DMS 273 (cell line): ENCODE results near the gene MRC2.
A peak's percentile ranks its signal among the peaks of the same experiment; 100 is the strongest.
"Not testable (repeated sequence)": the region's sequence is repeated elsewhere in the genome, so short reads cannot be mapped to it uniquely, and the experiment has no call there.

Source experiments
- DNase-seq: peaks from one replicate; lab custom pipeline; 2025; ENCODE audit not compliant: unreplicated experiment; lab: John Stamatoyannopoulos, UW

Gene MRC2, protein sequence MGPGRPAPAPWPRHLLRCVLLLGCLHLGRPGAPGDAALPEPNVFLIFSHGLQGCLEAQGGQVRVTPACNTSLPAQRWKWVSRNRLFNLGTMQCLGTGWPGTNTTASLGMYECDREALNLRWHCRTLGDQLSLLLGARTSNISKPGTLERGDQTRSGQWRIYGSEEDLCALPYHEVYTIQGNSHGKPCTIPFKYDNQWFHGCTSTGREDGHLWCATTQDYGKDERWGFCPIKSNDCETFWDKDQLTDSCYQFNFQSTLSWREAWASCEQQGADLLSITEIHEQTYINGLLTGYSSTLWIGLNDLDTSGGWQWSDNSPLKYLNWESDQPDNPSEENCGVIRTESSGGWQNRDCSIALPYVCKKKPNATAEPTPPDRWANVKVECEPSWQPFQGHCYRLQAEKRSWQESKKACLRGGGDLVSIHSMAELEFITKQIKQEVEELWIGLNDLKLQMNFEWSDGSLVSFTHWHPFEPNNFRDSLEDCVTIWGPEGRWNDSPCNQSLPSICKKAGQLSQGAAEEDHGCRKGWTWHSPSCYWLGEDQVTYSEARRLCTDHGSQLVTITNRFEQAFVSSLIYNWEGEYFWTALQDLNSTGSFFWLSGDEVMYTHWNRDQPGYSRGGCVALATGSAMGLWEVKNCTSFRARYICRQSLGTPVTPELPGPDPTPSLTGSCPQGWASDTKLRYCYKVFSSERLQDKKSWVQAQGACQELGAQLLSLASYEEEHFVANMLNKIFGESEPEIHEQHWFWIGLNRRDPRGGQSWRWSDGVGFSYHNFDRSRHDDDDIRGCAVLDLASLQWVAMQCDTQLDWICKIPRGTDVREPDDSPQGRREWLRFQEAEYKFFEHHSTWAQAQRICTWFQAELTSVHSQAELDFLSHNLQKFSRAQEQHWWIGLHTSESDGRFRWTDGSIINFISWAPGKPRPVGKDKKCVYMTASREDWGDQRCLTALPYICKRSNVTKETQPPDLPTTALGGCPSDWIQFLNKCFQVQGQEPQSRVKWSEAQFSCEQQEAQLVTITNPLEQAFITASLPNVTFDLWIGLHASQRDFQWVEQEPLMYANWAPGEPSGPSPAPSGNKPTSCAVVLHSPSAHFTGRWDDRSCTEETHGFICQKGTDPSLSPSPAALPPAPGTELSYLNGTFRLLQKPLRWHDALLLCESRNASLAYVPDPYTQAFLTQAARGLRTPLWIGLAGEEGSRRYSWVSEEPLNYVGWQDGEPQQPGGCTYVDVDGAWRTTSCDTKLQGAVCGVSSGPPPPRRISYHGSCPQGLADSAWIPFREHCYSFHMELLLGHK (N-terminal part only)

DNA sequence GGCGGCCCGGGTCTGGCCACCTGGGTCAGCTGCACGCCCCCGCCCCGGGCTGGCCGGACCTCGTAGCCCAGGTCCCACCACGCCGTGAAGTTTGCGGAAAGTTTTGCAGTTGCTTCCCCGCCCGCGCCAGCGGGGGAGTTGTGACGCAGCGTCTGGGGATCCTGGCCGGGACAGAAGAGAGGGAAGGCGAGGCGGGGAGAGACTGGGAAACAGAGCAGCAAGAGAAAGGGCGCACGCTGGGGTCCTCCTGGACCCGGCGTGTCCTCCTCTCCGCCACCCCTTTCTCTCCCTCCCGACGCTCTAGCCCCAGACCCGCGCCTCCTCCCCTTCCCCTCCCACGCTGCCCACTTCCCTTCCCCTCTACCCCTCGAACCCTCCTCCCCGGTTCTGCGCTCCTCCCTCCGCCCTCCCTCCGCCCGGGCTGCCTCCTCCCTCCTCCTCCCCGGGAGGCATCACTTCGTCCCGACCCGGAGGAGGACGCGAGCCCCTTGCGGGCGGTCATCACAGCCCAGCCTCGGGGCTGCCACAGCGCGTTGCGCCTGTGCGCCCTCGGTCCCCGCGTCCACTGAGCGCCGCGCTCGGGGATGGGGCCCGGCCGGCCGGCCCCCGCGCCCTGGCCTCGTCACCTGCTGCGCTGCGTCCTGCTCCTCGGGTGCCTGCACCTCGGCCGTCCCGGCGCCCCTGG, at the start of gene MRC2:
Gene MRC2, plus strand, starts transcription at position 452 of the 685 bp plus-strand sequence. Its CDS starts 133 bp downstream, at position 585.
- DNase-seq: peak; percentile 70

DNA sequence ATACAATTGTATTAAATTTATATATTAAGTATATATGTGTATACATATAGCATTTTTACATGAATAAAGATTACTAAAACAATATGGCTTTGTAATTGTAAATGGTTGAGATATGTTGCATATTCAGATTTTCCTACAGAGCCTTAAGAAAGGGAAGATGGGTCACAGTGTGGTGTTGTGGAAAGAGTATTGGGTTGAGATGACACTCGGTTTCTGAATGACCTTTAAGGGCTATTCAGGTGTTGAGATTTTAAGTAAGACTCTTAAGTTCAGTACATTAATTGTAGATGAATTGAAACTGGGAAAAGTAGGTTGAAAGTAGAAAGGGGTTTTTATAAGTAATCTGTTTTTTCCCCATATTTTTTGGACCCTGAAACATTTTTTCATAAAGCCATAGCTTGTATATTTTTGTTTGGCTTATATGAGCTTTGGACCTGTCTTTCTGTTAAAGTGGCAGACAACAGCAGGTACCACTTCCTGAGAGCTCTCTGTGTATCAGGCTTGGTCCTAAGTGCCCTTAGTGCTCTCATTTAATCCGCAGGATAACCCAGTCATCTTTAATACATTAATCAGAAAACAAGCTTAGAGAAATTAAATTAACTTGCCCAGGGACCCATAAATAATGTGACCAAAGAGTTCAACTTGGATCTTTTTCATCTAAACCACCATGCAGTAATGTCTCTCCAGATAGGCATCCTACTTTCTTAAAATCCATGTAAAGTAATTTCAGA, 48.5 kb upstream of the MRC2 start:
- no peak for DNase-seq

DNA sequence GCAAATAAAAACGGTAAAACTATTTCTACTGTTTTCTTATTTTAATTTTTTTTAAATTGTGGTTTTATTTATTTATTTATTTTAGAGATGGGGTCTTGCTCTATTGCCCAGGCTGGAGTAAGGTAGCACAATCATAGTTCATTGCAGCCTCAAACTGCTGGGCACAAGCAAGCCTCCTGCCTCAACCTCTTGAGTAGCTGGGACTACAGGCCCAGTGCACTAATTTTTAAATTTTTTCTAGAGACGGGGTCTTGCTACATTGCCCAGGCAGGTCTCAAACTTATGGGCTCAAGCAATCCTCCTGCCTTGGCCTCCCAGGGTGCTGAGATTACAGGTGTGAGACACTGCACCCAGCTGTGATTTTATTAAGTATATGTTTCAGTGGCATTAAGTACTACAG, 46.5 kb upstream of the MRC2 start:
- no peak for DNase-seq

DNA sequence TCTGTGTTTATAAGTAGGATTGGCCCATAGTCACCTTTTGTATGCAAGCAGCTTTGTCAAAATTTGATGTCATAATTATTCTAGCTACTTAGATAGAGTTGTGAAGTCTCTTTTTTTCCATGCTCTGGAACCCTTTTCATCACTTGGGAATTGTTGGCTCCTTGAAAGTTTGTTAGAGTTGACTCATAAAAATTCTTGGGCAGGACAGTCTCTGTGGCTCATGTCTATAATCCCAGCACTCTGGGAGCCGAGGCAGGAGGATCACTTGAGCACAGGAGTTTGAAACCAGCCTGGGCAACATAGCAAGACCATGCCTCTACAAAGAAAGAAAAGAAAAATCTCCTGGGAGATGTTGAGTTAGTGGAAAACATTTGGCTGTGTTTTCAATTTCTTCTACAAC, 45.7 kb upstream of the MRC2 start:
- DNase-seq: no peak

DNA sequence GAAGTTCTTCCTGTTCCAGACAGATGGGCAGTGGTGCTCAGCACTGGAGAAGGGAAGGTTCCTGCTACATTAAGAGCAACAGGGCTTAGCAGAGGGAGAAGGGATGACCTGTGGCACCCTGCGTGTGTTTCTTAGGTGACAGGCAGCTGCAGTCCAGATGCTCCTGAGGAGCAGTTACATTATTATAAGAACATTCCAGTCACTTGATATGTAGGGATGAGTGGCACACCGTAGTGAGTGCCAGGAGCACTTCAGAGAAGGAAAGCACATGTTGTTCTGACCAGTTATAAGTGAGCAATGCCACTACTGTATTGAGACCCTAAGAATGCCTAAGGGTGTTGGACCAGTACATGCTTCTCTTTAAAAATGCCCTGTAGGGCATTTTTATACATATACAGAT, 39.9 kb upstream of the MRC2 start:
- DNase-seq: peak; percentile 9

DNA sequence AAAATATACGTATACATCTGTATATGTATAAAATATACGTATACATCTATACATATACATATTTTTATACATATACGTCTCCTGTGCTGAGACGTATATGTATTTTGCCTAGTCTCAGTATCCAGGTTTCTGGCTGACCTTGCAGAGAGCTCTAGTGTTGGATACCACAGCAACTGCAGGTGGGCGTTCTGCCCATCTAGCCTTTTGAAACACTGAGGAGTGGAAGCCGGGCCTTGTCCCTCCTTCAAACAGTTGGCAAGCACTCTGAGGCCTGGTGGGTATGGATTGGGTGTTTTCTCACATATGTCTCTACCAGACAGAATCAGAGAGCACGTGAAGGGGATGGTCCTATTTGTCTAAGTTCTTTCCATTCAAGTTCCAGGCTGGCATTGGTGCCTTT, 39.4 kb upstream of the MRC2 start:
- no peak for DNase-seq

DNA sequence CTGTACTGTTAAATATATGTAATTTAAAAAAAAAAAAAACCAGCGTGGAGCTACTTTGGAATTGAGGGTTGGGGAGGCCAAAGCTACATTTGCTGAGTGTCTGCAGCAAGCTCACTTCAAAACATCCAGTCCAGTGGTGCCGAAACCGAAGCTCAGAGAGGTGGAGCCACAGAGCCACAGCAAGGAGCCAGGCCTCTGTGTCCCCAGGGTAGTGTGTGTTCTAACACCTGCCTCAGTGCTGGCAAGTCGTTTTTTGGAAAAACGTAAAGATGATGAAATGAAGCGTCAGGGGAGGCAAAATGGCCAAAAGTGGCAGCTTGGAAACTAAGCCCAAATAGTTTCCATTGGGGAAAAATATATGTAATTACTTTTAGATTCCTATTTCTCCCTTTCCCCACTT, 36.1 kb upstream of the MRC2 start:
- no peak for DNase-seq

DNA sequence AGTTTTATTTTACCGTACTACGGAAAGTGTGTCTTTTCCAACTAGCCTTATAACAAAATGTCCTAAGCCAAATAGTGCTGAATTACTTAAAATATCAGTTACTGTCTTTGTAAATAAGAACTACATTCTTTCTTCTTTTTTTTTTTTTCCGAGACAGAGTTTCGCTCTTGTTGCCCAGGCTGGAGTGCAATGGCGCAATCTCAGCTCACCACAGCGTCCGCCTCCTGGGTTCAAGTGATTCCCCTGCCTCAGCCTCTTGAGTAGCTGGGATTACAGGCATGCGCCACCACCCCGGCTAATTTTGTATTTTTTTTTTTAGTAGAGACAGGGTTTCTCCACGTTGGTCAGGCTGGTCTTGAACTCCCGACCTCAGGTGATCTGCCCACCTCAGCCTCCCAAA, 35.6 kb upstream of the MRC2 start:
- DNase-seq: not testable (repeated sequence)

DNA sequence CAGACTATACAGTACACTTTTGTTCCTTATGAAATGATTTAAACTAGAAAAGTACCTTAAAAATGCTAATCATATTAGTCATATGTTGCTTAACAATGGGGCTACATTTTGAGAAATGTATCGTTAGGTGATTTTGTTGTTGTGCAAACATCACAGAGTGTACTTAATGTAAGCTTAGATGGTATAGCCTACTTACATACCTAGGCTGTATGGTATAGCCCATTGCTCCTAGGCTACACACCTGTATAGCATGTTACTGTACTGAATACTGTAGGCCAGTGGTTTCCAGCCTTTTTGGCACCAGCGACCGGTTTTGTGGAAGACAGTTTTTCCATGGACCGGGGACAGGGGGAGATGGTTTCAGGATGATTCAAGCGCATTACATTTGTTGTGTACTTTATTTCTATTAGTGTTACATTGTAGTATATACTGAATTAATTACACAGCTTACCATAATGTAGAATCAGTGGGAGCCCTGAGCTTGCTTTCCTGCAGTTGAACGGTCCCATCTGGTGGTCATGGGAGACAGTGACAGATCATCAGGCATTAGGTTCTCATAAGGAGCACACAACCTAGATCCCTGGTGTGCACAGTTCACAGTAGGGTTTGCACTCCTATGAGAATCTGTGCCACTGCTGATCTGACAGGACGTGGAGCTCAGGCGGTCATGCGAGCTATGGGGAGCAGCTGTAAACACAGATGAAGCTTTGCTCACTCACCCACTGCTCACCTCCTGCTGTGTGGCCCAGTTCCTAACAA, 35.0 kb upstream of the MRC2 start:
- peak; percentile 8 for DNase-seq

DNA sequence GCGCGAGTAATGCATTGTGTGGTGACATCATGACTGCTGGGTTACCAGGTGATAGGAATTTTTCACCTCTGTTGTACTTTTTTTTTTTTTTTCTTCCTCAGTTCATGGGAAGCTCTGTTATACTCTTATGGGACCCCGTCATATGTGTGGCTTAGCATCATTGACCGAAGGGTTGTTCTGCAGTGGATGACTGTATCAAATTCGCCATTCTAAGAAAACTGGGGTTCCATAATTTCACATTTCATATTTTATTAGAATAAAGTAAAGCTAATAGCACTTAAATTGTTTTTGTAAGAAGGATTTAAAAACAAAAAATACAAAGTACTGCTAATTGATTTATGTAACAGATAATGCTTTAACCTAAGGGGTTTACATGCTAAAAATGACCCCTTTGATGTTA, 32.0 kb upstream of the MRC2 start:
- no peak for DNase-seq

DNA sequence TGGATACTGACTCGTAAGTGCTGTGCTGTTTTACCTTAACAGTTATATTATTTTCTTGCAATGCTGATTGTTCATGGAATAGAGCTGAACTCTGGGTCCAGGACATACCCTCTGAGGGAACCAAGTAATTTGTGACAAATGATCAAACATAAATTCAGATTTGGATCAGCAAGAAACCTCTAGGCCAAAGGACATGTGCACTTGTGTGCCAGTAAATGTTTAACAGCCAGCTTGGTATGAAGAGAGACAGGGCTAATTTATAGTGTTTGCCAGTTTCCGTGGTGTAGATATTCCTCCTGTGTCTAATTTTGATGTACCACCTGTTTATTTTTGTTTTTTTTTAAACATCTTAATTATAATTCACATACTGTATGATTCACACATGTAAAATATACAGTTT, 30.8 kb upstream of the MRC2 start:
- DNase-seq: no peak

DNA sequence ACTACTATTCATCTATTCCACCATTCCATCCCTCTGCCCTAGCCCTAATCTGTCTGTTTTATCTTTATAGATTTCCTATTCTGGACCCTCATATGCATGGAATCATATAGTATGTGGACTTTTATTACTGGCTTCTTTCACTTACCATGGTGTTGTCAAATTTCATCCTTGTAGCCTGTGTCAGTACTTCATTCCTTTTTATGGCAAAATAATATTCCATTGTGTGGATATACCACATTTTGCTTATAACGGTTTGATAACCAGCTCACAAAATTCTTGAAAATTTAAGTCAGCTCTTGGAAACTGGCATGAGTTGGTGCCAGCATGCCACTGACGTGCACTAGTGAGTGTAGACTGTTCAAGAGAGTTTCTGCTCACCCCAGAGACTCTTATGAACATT, 30.3 kb upstream of the MRC2 start:
- DNase-seq: no peak

DNA sequence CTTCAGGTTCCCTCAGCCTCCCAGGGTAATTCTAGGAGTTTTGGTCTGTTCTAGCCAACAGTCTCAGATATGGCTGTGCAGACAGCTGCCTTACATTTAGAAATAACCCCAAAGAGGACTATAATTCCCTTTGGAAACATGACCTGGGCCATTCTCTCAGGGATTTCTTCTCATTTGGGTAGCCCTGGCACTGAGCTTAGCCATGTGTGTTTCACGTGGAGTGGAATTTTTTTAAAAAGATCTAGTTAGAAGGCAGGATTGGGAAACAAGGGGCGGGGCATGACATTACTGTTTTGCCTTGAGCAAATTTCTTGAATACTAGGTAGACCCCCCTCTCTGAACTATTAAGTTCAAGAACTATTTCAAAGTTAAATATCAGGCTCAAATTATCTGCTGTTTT, 29.6 kb upstream of the MRC2 start:
- no peak for DNase-seq

DNA sequence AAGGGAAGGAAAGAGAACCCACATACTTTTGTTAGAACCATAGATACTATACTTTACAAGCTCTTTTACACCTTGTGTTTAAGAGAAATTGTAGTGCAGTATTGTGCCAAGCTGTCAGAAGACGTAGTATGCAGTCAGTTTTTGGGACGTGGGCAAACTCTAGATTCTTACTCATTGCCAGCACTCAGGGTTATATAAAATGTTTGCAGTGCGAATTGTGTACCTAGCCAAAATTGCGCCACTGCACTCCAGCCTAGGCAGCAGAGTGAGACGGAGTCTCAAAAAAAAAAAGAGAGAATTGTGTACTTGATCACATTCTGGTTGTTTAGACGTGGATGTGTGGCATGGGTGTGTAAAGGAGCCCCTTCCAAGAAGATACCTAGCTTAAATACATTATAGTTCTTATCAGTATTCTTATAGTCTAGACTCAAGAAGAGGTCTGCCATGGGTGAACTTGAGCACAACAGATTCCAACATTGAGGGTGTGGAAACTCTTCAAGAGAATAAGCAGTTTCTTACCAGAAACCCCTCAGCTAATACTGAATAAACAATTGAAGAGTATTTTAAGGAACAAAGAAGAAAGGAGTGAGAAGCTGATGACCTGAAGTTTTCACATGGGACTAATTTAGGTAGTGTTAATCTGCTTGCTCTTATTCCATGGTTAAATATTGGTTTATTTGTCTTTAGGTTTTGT, 27.4 kb upstream of the MRC2 start:
- no peak for DNase-seq

DNA sequence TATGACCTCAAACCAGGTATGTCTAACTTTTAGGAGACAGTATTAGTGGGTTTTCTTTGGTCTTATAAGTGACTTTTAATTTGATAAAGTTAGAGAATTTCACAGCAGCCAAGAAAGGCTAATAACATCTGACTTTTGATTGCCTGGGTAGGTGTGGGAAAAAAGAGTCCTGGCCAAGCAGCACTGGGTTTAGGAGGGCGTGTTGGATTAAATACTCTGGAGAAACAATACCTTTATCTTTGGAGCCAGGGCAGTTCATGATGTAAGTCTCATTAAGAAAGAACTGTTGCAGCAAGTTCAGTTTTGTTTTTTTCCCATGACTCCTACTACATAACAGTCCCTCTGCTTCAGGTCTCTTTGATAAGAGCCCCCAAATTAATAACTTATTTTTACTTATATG, 26.7 kb upstream of the MRC2 start:
- DNase-seq: no peak

DNA sequence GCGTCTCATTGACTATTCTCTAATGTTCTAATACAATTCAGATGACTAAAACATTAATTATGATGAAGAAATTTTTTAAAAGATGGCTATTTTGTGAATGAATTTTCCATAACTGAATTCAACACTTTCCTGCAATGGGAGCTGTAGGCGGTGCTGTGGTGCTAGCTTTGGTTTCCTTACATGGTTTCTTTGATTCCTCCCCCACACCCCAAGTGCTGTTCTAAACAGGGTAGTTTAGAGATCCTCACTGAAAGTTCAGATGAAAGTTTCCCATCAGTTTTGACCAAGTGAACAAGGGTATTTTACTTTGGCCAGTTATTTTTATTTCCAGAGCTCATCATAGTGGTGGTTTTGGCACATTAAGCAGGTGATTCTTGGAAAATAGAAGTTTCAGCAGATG, 26.0 kb upstream of the MRC2 start:
- DNase-seq: no peak

DNA sequence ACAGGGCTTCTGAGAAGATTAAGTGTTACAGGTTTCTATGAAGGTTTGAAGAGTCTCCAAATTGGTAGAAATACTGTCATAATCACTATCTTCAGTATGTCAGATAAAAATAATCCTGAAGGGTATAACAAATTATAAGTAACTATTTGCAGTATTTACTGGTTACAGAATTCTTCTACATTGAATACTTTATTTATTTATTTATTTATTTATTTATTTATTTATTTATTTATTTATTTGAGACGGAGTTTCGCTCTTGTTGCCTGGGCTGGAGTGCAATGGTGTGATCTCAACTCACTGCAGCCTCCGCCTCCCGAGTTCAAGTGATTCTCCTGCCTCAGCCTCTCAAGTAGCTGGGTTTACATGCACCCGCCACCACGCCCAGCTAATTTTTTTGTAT, 23.7 kb upstream of the MRC2 start:
- DNase-seq: not testable (repeated sequence)

DNA sequence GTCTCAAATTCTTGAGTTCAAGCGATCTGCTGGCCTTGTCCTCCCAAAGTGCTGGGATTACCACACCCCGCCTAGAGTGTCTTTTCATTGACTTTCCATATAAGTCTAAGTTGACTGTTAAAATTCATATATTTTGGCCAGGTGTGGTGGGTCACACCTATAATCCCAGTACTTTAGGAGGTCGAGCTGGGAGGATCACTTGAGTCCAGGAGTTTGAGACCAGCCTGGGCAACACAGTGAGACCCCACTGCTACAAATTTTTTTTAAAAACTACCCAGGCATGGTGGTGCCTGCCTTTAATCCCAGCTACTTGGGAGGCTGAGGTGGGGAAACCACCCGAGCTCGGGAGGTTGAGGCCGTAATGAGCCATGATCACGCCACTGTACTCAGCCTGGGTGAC, 21.9 kb upstream of the MRC2 start:
- no peak for DNase-seq

DNA sequence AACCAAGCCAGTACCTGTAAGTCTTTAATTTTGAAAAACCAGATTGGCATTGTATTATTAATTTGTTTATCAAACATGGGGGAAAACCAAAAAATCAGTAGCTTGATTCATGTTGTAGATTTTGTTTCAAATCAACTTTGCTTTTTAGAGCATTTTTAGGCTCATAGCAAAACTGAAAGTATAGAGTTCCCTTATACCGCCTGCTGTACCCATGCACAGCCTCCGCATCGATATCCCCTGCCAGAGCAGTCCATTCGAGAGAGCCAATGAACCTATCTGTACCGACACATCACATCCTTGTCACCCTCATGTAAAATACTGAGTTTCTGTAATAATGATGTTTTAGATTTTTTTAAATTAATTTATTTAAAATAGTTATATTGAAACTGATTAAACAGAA, 16.2 kb upstream of the MRC2 start:
- DNase-seq: no peak
